ENCODE measurements around the gene PRR5L.

The PRR5L gene

GRCh38 chr11:36403661-36404060, 107.6 kb downstream of the PRR5L start:
- no peaks in the 10 kb centered on the region for H3K27me3 ChIP-seq (replicated peaks)
- no peak for DNase-seq
- peaks cover 41% of the 10 kb centered on the region for H3K36me3 ChIP-seq (replicated peaks)
- H3K4me3 ChIP-seq (ENCODE audit: low read depth, low read length), result no peak overlapping the region
- in situ Hi-C loops (cut with HindIII; ENCODE audit: low pct_ligation_motif_present, low sequenced_read_pairs), result no loop called here
- no peak overlapping the region for H3K27ac ChIP-seq
- TF ChIP-seq CTCF (IDR thresholded peaks at IDR 0.05; ENCODE audit: low read depth, low read length, missing control alignments), result no peak

GRCh38 chr11:36404831-36405230, 108.7 kb downstream of the PRR5L start:
- in situ Hi-C loops (cut with HindIII; ENCODE audit: low pct_ligation_motif_present, low sequenced_read_pairs), result no loop called here
- H3K36me3 ChIP-seq (replicated peaks), result peaks cover 29% of the 10 kb centered on the region
- H3K27me3 ChIP-seq (replicated peaks), result no peaks in the 10 kb centered on the region
- TF ChIP-seq CTCF (IDR thresholded peaks at IDR 0.05; ENCODE audit: low read depth, low read length, missing control alignments), result no peak
- H3K4me3 ChIP-seq (ENCODE audit: low read depth, low read length), result no peak overlapping the region
- H3K27ac ChIP-seq, result no peak overlapping the region
- DNase-seq, result no peak

- in situ Hi-C loops (cut with HindIII; ENCODE audit: low pct_ligation_motif_present, low sequenced_read_pairs), result no loop called here
- H3K4me3 ChIP-seq (ENCODE audit: low read depth, low read length), result no peak overlapping the region
- H3K36me3 ChIP-seq (replicated peaks), result peaks cover 31% of the 10 kb centered on the region
- H3K27ac ChIP-seq, result no peak overlapping the region
- no peak for DNase-seq
- TF ChIP-seq CTCF (IDR thresholded peaks at IDR 0.05; ENCODE audit: low read depth, low read length, missing control alignments), result no peak
- H3K27me3 ChIP-seq (replicated peaks), result no peaks in the 10 kb centered on the region
Measured at GRCh38 chr11:36405585-36406367, 109.7 kb downstream of the PRR5L start.

GRCh38 chr11:36407356-36407755, 111.3 kb downstream of the PRR5L start:
- DNase-seq, result no peak
- no peak overlapping the region for H3K27ac ChIP-seq
- in situ Hi-C loops (cut with HindIII; ENCODE audit: low pct_ligation_motif_present, low sequenced_read_pairs), result no loop called here
- H3K36me3 ChIP-seq (replicated peaks), result peaks cover 28% of the 10 kb centered on the region
- no peak for TF ChIP-seq CTCF (IDR thresholded peaks at IDR 0.05; ENCODE audit: low read depth, low read length, missing control alignments)
- H3K4me3 ChIP-seq (ENCODE audit: low read depth, low read length), result no peak overlapping the region
- no peaks in the 10 kb centered on the region for H3K27me3 ChIP-seq (replicated peaks)

GRCh38 chr11:36408498-36409136, 112.5 kb downstream of the PRR5L start:
- in situ Hi-C loops (cut with HindIII; ENCODE audit: low pct_ligation_motif_present, low sequenced_read_pairs), result no loop called here
- H3K36me3 ChIP-seq (replicated peaks), result peaks cover 20% of the 10 kb centered on the region
- no peak for DNase-seq
- no peak for TF ChIP-seq CTCF (IDR thresholded peaks at IDR 0.05; ENCODE audit: low read depth, low read length, missing control alignments)
- no peaks in the 10 kb centered on the region for H3K27me3 ChIP-seq (replicated peaks)
- H3K4me3 ChIP-seq (ENCODE audit: low read depth, low read length), result no peak overlapping the region
- H3K27ac ChIP-seq, result peak overlapping the region; percentile 37

Data from brain microvascular endothelial cell (primary cell).